ENCODE measurements around the gene NPBWR2.
A peak's percentile ranks its signal among the peaks of the same experiment; 100 is the strongest.
"Not testable (repeated sequence)": the region's sequence is repeated elsewhere in the genome, so short reads cannot be mapped to it uniquely, and the experiment has no call there.

Gene NPBWR2

GRCh38 chr20:64102647-64103354 is 4.6 kb downstream of the NPBWR2 start:
- DNase-seq: no peak

GRCh38 chr20:64101731-64102621 is 5.4 kb downstream of the NPBWR2 start:
- peak; percentile 78 for DNase-seq

DNA sequence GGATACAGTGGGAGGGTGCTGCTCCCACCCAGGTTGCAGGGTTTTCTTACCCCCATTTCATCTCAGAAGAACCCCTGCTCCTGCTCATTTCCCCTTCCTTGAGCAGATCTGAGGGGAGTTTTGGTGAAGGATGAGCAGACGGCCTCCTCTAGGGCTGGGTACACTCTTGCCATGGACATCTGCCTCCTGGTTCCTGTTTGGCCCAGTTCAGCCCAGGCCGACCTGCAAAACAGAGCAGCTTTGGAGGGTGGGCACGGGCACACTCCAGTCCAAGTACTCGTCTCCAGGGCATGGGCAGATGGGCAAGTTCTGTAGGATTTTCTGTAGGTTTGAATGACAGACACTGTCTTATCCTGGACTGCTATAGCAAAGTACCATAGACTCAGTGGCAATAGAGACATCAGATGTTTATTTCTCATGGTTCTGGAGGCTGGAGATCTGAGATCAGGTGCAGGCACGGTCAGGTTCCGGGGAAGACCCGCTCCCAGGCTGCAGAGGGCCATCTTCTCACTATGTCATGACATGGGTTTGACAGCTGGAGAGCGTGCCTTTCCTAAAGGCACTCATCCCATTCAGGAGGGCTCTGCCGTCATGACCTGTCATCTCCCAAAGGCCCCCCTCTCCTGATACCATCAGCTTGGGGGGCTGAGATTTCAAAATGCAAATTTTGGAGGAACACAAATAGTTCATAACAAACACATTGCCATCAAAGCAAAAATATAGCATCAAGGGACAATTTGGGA is 6.2 kb downstream of the NPBWR2 start:
- no peak for DNase-seq

- DNase-seq: no peak
Observed at GRCh38 chr20:64100566-64100888, 6.8 kb downstream of the NPBWR2 start.

- DNase-seq: no peak
Observed at GRCh38 chr20:64099880-64100565, 7.3 kb downstream of the NPBWR2 start.

DNA sequence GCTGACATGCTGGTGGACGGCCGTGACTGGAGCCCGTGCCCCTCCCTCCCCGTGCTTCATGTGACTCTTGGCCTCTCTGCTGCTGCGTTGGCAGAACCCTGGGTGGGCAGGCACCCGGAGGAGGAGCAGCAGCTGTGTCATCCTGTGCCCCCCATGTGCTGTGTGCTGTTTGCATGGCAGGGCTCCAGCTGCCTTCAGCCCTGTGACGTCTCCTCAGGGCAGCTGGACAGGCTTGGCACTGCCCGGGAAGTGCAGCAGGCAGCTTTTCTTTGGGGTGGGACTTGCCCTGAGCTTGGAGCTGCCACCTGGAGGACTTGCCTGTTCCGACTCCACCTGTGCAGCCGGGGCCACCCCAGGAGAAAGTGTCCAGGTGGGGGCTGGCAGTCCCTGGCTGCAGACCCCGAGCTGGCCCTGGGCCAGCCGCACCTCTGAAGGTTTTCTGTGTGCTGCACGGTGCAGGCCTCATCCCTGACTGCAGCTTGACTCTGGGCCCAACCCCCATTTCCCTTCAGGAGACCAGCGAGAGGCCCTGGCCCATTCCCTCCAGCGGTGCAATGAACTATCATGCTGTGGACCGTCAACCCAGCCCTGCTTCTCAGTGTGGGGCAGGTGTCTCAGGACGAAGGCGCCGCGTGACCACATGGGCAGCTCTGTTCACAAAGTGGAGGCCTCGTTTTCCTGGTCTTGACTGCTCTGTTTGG is 8.1 kb downstream of the NPBWR2 start:
- no peak for DNase-seq

DNA sequence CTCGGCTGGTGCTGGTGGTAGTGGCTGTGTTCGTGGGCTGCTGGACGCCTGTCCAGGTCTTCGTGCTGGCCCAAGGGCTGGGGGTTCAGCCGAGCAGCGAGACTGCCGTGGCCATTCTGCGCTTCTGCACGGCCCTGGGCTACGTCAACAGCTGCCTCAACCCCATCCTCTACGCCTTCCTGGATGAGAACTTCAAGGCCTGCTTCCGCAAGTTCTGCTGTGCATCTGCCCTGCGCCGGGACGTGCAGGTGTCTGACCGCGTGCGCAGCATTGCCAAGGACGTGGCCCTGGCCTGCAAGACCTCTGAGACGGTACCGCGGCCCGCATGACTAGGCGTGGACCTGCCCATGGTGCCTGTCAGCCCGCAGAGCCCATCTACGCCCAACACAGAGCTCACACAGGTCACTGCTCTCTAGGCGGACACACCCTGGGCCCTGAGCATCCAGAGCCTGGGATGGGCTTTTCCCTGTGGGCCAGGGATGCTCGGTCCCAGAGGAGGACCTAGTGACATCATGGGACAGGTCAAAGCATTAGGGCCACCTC is 8.8 kb downstream of the NPBWR2 start:
- DNase-seq: no peak

DNA sequence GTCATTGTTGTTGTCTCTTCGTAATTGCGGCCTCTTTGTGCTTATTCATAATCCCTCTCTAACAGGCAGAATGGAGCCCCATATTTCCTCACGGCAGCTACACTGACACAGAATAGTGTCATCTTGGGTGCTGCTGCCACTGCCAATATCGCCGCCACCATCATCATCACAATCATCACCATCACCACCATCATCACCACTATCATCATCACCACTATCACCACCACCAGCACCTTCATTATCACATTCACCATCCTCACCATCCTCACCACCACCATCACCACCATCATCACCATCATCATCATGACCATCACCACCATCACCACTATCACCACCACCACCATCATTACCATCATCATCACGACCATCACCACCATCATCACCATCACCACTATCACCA is 10.8 kb downstream of the NPBWR2 start:
- no peak for DNase-seq

- no peak for DNase-seq
Observed at GRCh38 chr20:64095927-64096326, 11.4 kb downstream of the NPBWR2 start.

GRCh38 chr20:64095455-64095854 is 11.9 kb downstream of the NPBWR2 start:
- no peak for DNase-seq

- DNase-seq: no peak
Observed at GRCh38 chr20:64093013-64093503, 14.3 kb downstream of the NPBWR2 start.

- no peak for DNase-seq
Observed at GRCh38 chr20:64092258-64093012, 14.9 kb downstream of the NPBWR2 start.

DNA sequence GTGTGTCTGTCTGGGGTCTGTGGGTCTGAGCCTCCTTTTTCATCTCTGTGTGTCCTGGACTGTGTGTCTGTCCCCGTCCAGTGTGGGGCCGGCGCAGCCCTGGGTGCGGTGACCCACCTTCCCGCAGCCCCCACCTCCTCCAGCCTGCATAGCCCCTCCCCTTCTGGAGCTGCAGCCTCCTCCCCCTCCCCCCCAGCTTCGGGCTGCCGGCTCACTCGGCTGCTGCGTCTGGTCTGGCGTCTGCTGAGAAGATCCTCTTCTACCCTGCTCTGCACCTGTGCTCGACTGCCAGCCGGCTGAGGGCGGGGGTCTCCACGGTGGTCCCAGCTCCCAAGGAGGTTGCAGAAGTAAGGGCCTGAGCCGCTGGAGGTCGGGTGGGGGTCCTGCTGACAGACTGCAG is 15.6 kb downstream of the NPBWR2 start:
- DNase-seq: no peak

DNA sequence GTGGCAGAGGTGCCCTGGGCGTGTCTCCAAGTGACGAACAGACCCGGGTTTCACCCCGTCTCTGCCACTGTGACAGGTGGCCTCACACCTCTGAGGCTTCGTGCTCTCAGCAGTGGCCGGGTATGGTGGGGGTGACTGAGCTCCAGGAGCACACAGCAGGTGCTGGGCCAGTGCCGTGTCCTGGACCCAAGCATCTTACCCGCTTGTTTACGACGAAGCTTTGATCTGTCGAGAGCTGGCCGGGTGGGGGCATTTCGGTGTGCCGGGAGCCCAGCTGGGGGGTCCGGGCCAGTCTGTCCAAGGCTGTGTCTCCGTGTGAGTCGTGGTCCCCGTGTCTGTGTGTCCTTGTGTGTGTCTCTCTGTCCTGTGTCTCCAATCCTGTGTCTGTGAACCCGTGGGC is 16.0 kb downstream of the NPBWR2 start:
- DNase-seq: no peak

DNA sequence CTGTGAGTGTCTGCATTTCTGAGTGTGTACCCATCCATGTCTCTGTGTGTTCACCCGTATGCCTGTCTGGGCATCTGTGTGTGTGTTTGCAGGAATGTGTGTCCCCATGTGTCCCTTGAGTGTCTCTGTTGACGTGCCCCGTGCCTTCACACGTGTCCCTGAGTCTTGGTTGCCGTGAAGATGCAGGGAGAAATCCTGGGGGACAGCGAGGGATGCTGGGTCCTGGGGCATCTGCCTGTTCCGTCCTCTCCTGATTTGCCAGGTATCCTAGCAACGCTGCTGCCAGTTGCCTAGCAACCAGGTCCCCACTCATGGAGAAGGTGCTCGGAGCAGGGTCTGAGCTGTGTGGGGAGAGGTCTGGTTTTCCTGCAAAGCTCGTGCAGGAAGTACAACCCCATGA is 17.2 kb downstream of the NPBWR2 start:
- DNase-seq: no peak

GRCh38 chr20:64088586-64088985 is 18.8 kb downstream of the NPBWR2 start:
- not testable (repeated sequence) for DNase-seq

DNA sequence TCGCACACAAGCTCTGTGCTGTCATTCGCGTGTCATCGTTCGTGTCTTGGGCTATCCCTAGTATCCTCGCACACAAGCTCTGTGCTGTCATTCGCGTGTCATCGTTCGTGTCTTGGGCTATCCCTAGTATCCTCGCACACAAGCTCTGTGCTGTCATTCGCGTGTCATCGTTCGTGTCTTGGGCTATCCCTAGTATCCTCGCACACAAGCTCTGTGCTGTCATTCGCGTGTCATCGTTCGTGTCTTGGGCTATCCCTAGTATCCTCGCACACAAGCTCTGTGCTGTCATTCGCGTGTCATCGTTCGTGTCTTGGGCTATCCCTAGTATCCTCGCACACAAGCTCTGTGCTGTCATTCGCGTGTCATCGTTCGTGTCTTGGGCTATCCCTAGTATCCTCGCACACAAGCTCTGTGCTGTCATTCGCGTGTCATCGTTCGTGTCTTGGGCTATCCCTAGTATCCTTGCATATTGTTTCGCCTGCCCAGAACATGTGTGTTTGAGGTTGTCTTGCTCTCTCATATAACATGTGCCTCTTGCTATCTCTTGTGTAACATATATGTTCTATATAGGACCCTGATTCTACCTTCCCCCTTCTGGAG is 20.0 kb downstream of the NPBWR2 start:
- DNase-seq: not testable (repeated sequence)

DNA sequence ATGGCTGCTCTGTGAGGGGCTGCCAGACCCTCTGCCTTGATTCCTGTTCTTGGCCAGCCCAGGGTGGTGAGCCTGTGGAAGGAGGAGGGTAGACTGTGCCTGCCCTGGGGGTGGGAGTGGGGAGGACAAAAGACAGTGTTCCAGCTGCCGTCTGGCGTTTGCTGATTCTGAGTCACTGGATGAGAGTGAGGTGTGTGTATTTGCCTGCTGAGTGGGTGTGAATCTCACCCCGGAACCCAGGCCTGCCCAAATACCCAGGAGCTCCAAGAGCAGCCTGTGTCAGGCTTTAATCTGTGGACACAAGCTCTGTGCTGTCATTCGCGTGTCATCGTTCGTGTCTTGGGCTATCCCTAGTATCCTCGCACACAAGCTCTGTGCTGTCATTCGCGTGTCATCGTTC is 20.6 kb downstream of the NPBWR2 start:
- DNase-seq: no peak

GRCh38 chr20:64084685-64085152 is 22.6 kb downstream of the NPBWR2 start:
- no peak for DNase-seq
